ENCODE results near the gene PPEF1. TPM values are rescaled to one million over a fixed set of nuclear protein-coding genes. Genes with fewer than 3 reads are reported as not detected.

The PPEF1 gene
- total and polyA plus RNA-seq, 2 donors (not counting 1 experiment from before 2014, with no cell fraction given): under 0.01 TPM; not detected in 1

- no peak overlapping the region for H3K9ac ChIP-seq (ENCODE audit: insufficient read depth, low read length)
- no peaks in the 10 kb centered on the region for H3K36me3 ChIP-seq (ENCODE audit: control insufficient read depth, insufficient read depth, low read length)
- no peaks in the 10 kb centered on the region for H3K79me2 ChIP-seq (ENCODE audit: control insufficient read depth, insufficient read depth, low read length)
- H3K27ac ChIP-seq (ENCODE audit: insufficient read depth, low read length): no peak overlapping the region
- no peak overlapping the region for H3K4me2 ChIP-seq (ENCODE audit: extremely low read depth, insufficient read depth, low read length)
- peak; percentile 33 to 45 for DNase-seq (ENCODE audit: low read depth in 2 of 2)
- no peaks in the 10 kb centered on the region for H3K9me3 ChIP-seq (ENCODE audit: control insufficient read depth, insufficient read depth, low read depth, low read length)
- H3K27me3 ChIP-seq (ENCODE audit: control insufficient read depth, insufficient read depth, low read length): no peaks in the 10 kb centered on the region
- H3K4me3 ChIP-seq (replicated peaks in 1 of 4; ENCODE audit: control extremely low read depth in 1 of 4, insufficient read depth in 1 of 4, low read depth in 3 of 4, low read length in 4 of 4): no peak overlapping the region
- H2AFZ ChIP-seq (ENCODE audit: low read length): no peak overlapping the region
- TF ChIP-seq CTCF (conservative IDR thresholded peaks at IDR 0.05 in 1 of 2, IDR thresholded peaks at IDR 0.05 in 1 of 2; ENCODE audit: low read depth in 1 of 2, low read length in 2 of 2) (no peak), EZH2 (IDR thresholded peaks at IDR 0.05; ENCODE audit: low read length, missing control alignments) (no peak)
- H4K20me1 ChIP-seq (ENCODE audit: control insufficient read depth, extremely low read depth, insufficient read depth, low read length): no peaks in the 10 kb centered on the region
- no peaks in the 10 kb centered on the region for H3K4me1 ChIP-seq (ENCODE audit: control insufficient read depth, extremely low read depth, insufficient read depth, low read length)
These were observed 5.7 kb upstream of the PPEF1 start for GRCh38 chrX:18701621-18702361.

GRCh38 chrX:18702362-18703195 is 4.9 kb upstream of the PPEF1 start:
- no peak overlapping the region for H3K9ac ChIP-seq (ENCODE audit: insufficient read depth, low read length)
- peak; percentile 43 to 91 for DNase-seq (ENCODE audit: low read depth in 2 of 2)

More at GRCh38 chrX:18702362-18703195, 4.9 kb upstream of the PPEF1 start:
- Histone ChIP-seq H4K20me1 (ENCODE audit: control insufficient read depth, extremely low read depth, insufficient read depth, low read length) (no peaks in the 10 kb centered on the region), H3K4me3 (replicated peaks in 1 of 4; ENCODE audit: control extremely low read depth in 1 of 4, insufficient read depth in 1 of 4, low read depth in 3 of 4, low read length in 4 of 4) (peak overlapping the region in 1 of 4 experiments; percentile 16), H2AFZ (ENCODE audit: low read length) (no peak overlapping the region), H3K9me3 (ENCODE audit: control insufficient read depth, insufficient read depth, low read depth, low read length) (no peaks in the 10 kb centered on the region), H3K27ac (ENCODE audit: insufficient read depth, low read length) (no peak overlapping the region), H3K4me1 (ENCODE audit: control insufficient read depth, extremely low read depth, insufficient read depth, low read length) (no peaks in the 10 kb centered on the region), H3K27me3 (ENCODE audit: control insufficient read depth, insufficient read depth, low read length) (no peaks in the 10 kb centered on the region), H3K36me3 (ENCODE audit: control insufficient read depth, insufficient read depth, low read length) (no peaks in the 10 kb centered on the region), H3K79me2 (ENCODE audit: control insufficient read depth, insufficient read depth, low read length) (no peaks in the 10 kb centered on the region), H3K4me2 (ENCODE audit: extremely low read depth, insufficient read depth, low read length) (no peak overlapping the region)
- no peak for TF ChIP-seq EZH2 (IDR thresholded peaks at IDR 0.05; ENCODE audit: low read length, missing control alignments)
- no peak for TF ChIP-seq CTCF (conservative IDR thresholded peaks at IDR 0.05 in 1 of 2, IDR thresholded peaks at IDR 0.05 in 1 of 2; ENCODE audit: low read depth in 1 of 2, low read length in 2 of 2)

Measured in fibroblast of lung (primary cell).